CD14-positive monocyte (primary cell): ENCODE data around the gene EEF1AKMT3. TPM values are rescaled to one million over a fixed set of nuclear protein-coding genes. Genes with fewer than 3 reads are reported as not detected.

ENCODE experiments used
- DNase-seq, 3 donors: peaks; one replicate each; pipeline ENCODE4 v3.0.0-alpha.2; 2011 to 2022
- H2AFZ ChIP-seq: 2 replicates; pipeline ENCODE4 v1.6.0; 2012; ENCODE audit warnings: mild to moderate bottlenecking, low read depth, low read length, inconsistent platforms; ENCODE audit not compliant: insufficient read depth, poor library complexity, severe bottlenecking
- H3K27ac ChIP-seq, 2 donors: 1 replicate in 1 of 2; 2 replicates in 1 of 2; pipeline ENCODE4 v1.5.1; 2012 to 2013; ENCODE audit warnings: low read length in 2 of 2, control low read depth in 1 of 2, inconsistent platforms in 1 of 2, low read depth in 1 of 2, mild to moderate bottlenecking in 1 of 2
- H3K27me3 ChIP-seq, 2 donors: one replicate each; pipeline versions ENCODE4 v1.6.0 to v1.6.1; 2011 to 2013; ENCODE audit warnings: low read length in 2 of 2; ENCODE audit not compliant: control insufficient read depth in 2 of 2, insufficient read depth in 2 of 2
- H3K36me3 ChIP-seq, 2 donors: replicated peaks in 1 of 2; 1 replicate in 1 of 2; 2 replicates in 1 of 2; pipeline versions ENCODE4 v1.5.1 to v1.6.1; 2012 to 2013; ENCODE audit warnings: low read length in 2 of 2, control low read depth in 1 of 2, inconsistent platforms in 1 of 2, mild to moderate bottlenecking in 1 of 2; ENCODE audit not compliant: insufficient read depth in 2 of 2, control insufficient read depth in 1 of 2
- H3K4me1 ChIP-seq, 2 donors: 1 replicate in 1 of 2; 2 replicates in 1 of 2; pipeline versions ENCODE4 v1.5.1 to v1.6.1; 2012 to 2013; ENCODE audit warnings: low read length in 2 of 2, control low read depth in 1 of 2, inconsistent platforms in 1 of 2, mild to moderate bottlenecking in 1 of 2, moderate library complexity in 1 of 2; ENCODE audit not compliant: insufficient read depth in 2 of 2, control insufficient read depth in 1 of 2
- H3K4me2 ChIP-seq: replicated peaks from 2 replicates; pipeline ENCODE3; 2012; ENCODE audit warnings: low read length, moderate library complexity, mild to moderate bottlenecking; ENCODE audit not compliant: poor library complexity, severe bottlenecking; ENCODE audit errors: extremely low read depth
- H3K4me3 ChIP-seq, 3 experiments: fragments of 200-600 bp in 1 of 3; sonication (generic) in 1 of 3; replicated peaks in 1 of 3; 1 replicate in 2 of 3; 2 replicates in 1 of 3; pipeline ENCODE4 v1.5.1; 2011 to 2013; ENCODE audit warnings: low read length in 3 of 3, mild to moderate bottlenecking in 3 of 3, control low read depth in 2 of 3, low read depth in 2 of 3, inconsistent platforms in 1 of 3, moderate library complexity in 1 of 3
- H3K79me2 ChIP-seq: 2 replicates; pipeline ENCODE4 v1.6.0; 2012; ENCODE audit warnings: mild to moderate bottlenecking, control low read depth, inconsistent platforms, low read length, moderate library complexity; ENCODE audit not compliant: insufficient read depth
- H3K9ac ChIP-seq: 2 replicates; pipeline ENCODE4 v1.6.0; 2017; ENCODE audit warnings: low read length, mild to moderate bottlenecking; ENCODE audit not compliant: insufficient read depth, poor library complexity, severe bottlenecking
- H3K9me3 ChIP-seq, 2 donors: replicated peaks in 1 of 2; 1 replicate in 1 of 2; 2 replicates in 1 of 2; pipeline versions ENCODE4 v1.5.1 to v1.6.1; 2012 to 2013; ENCODE audit warnings: low read length in 2 of 2, control low read depth in 1 of 2; ENCODE audit not compliant: control insufficient read depth in 1 of 2, insufficient read depth in 1 of 2
- H4K20me1 ChIP-seq: 2 replicates; pipeline ENCODE4 v1.6.0; 2012; ENCODE audit warnings: mild to moderate bottlenecking, low read length, control low read depth, moderate library complexity; ENCODE audit not compliant: insufficient read depth
- H3K27ac Mint-ChIP-seq, 7 donors: one replicate each; pipeline ENCODE4 v1.8.0; 2020; ENCODE audit warnings: mild to moderate bottlenecking in 7 of 7, mixed read lengths in 7 of 7, moderate library complexity in 6 of 7, inconsistent platforms in 2 of 7
- H3K27me3 Mint-ChIP-seq, 3 donors: one replicate each; pipeline ENCODE4 v1.8.0; 2021 to 2022; ENCODE audit warnings: low read depth in 3 of 3, mild to moderate bottlenecking in 3 of 3, mixed read lengths in 3 of 3, moderate library complexity in 3 of 3, inconsistent platforms in 1 of 3
- H3K36me3 Mint-ChIP-seq, 2 donors: one replicate each; pipeline ENCODE4 v1.8.0; 2020; ENCODE audit warnings: mixed read lengths in 2 of 2, inconsistent platforms in 1 of 2, mild to moderate bottlenecking in 1 of 2
- H3K4me1 Mint-ChIP-seq: one replicate; pipeline ENCODE4 v1.8.0; 2020; ENCODE audit warnings: mild to moderate bottlenecking, mixed read lengths
- H3K4me3 Mint-ChIP-seq, 2 donors: one replicate each; pipeline ENCODE4 v1.8.0; 2020; ENCODE audit warnings: mild to moderate bottlenecking in 2 of 2, mixed read lengths in 2 of 2, moderate library complexity in 1 of 2
- H3K9me3 Mint-ChIP-seq, 7 donors: one replicate each; pipeline ENCODE4 v1.8.0; 2020 to 2022; ENCODE audit warnings: mixed read lengths in 7 of 7, mild to moderate bottlenecking in 6 of 7, moderate library complexity in 6 of 7, inconsistent platforms in 2 of 7
- WGBS: methylation state at CpG from one replicate; pipeline ENCODE4 v1.1.5; 2013; ENCODE audit warnings: missing lambda C conversion rate; ENCODE audit not compliant: insufficient coverage; 5-methylcytosine and 5-hydroxymethylcytosine counted together
- intact Hi-C, 2 donors: fragments of 100-400 bp; cut with micrococcal nuclease; formaldehyde crosslinking; loops; one replicate each; pipeline versions ENCODE4 v1.15.0 to v1.15.1; 2023
- polyA plus RNA-seq, 3 donors: library from polyadenylated mRNA; depleted of rRNA in 1 of 3; unstranded in 2 of 3; stranded (reverse) in 1 of 3; fragments of 300-500 nt in 2 of 3; fragments of >200 nt in 1 of 3; fragmentation: Illumina TruSeq in 2 of 3; gene quantifications; 1 replicate in 2 of 3; 2 replicates in 1 of 3; pipeline ENCODE4 v1.2.3, GENCODE V29; 2012 to 2021
- TF ChIP-seq, protein P1 (sequence below): fragments of 200-600 bp; IDR thresholded peaks from one replicate; pipeline ENCODE4 v1.8.0; 2022; ENCODE audit warnings: antibody characterized with exemption, mild to moderate bottlenecking

EEF1AKMT3 gene
- polyA plus RNA-seq, 3 donors, result 3.4 to 4.2 (median 3.4) TPM

GRCh38 chr12:57802607-57803006 is 30.2 kb downstream of the EEF1AKMT3 start:
- H3K9me3 Mint-ChIP-seq, result peaks cover 0 to 2% (median 0%) of the 10 kb centered on the region in 7 donors
- Histone ChIP-seq H2AFZ (no peak overlapping the region), H3K4me1 (peaks cover 6 to 8% of the 10 kb centered on the region in 2 donors), H3K79me2 (no peaks in the 10 kb centered on the region), H4K20me1 (no peaks in the 10 kb centered on the region), H3K9ac (no peak overlapping the region), H3K4me3 (no peak overlapping the region), H3K27ac (no peak overlapping the region), H3K27me3 (no peaks in the 10 kb centered on the region), H3K9me3 (no peaks in the 10 kb centered on the region), H3K36me3 (peaks cover 44 to 72% of the 10 kb centered on the region in 2 donors), H3K4me2 (no peak overlapping the region)
- no CpG with 5 or more reads among the region's 1 CpG for WGBS
- intact Hi-C loops, result no loop called here
- no peak overlapping the region for H3K4me3 Mint-ChIP-seq
- H3K27me3 Mint-ChIP-seq, result peaks cover 0 to 2% (median 0%) of the 10 kb centered on the region in 3 donors
- H3K4me1 Mint-ChIP-seq, result peaks cover 6% of the 10 kb centered on the region
- peaks cover 53 to 54% of the 10 kb centered on the region in 2 donors for H3K36me3 Mint-ChIP-seq
- no peak overlapping the region for H3K27ac Mint-ChIP-seq
- TF ChIP-seq, protein P1, sequence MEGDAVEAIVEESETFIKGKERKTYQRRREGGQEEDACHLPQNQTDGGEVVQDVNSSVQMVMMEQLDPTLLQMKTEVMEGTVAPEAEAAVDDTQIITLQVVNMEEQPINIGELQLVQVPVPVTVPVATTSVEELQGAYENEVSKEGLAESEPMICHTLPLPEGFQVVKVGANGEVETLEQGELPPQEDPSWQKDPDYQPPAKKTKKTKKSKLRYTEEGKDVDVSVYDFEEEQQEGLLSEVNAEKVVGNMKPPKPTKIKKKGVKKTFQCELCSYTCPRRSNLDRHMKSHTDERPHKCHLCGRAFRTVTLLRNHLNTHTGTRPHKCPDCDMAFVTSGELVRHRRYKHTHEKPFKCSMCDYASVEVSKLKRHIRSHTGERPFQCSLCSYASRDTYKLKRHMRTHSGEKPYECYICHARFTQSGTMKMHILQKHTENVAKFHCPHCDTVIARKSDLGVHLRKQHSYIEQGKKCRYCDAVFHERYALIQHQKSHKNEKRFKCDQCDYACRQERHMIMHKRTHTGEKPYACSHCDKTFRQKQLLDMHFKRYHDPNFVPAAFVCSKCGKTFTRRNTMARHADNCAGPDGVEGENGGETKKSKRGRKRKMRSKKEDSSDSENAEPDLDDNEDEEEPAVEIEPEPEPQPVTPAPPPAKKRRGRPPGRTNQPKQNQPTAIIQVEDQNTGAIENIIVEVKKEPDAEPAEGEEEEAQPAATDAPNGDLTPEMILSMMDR, result no peak
- no peak for DNase-seq

DNA sequence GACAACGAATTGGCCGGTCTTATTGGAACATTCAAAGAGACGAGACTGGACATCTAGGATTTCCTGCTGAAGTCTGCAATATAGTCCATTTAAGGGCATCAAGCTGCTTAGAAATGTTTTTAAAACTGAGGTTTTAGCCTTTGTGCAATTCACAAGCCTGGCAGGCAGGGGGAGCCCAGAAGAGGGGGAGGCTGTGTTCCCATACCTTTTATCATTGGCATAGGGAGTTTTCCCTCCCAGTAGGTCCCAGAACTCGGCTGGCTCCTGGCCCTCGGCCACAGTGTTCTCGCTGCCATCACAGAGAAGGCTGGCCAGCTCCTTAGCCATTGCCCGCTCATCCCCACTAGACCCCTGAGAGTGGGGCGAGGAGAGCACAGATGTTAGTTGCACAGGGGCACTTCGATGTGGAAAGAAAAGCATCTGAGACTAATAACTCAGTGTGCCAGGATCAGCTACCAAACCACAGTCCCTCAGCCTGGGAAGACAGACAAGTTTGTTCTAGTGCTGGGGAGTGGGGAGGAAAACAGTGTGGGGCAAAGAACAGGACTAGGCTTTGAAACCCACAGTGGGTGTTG is 31.0 kb downstream of the EEF1AKMT3 start:
- DNase-seq, result no peak
- WGBS, result 84% methylated on average over 9 of the region's 9 CpGs
- no peak overlapping the region for H2AFZ ChIP-seq

More for the DNA sequence above, 31.0 kb downstream of the EEF1AKMT3 start:
- Histone ChIP-seq H3K9ac (no peak overlapping the region), H3K4me3 (no peak overlapping the region), H3K9me3 (no peaks in the 10 kb centered on the region), H3K4me2 (no peak overlapping the region), H3K27me3 (no peaks in the 10 kb centered on the region), H3K4me1 (peaks cover 0 to under 1% of the 10 kb centered on the region in 2 donors), H4K20me1 (no peaks in the 10 kb centered on the region), H3K27ac (no peak overlapping the region), H3K79me2 (no peaks in the 10 kb centered on the region), H3K36me3 (peaks cover 49 to 79% of the 10 kb centered on the region in 2 donors)
- H3K4me1 Mint-ChIP-seq, result no peaks in the 10 kb centered on the region
- peak overlapping the region in 1 of 7 donors; percentile 10 for H3K27ac Mint-ChIP-seq
- peaks cover 58 to 59% of the 10 kb centered on the region in 2 donors for H3K36me3 Mint-ChIP-seq
- H3K4me3 Mint-ChIP-seq, result no peak overlapping the region
- TF ChIP-seq, protein P1, result peak; percentile 74
- intact Hi-C loops, result no loop called here
- H3K27me3 Mint-ChIP-seq, result peaks cover 0 to 2% (median 0%) of the 10 kb centered on the region in 3 donors
- H3K9me3 Mint-ChIP-seq, result peaks cover 0 to 2% (median 0%) of the 10 kb centered on the region in 7 donors
